Measurements from ENCODE around the gene EPHB2.

DNA sequence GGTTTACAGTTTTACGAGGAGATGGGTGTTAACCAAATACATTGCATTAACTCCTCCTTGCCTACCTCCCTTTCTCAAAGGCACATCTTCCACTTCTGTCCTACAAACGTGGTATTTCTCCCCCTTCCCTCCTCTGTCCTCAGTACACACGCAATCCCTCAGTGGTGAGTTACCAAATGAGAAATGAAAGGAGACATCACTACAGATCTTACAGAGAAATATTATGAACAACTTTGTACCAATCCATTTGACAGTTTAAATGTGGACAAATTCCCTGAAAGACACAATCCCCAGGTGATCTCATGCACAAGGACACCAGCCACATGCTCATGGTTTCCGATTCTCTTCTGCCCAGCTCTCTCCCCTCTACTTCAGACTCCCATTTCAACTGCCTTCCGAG is 255.7 kb downstream of the EPHB2 start:
- TF ChIP-seq POLR2A (IDR thresholded peaks at IDR 0.05): no peak
- TF ChIP-seq, protein P1, sequence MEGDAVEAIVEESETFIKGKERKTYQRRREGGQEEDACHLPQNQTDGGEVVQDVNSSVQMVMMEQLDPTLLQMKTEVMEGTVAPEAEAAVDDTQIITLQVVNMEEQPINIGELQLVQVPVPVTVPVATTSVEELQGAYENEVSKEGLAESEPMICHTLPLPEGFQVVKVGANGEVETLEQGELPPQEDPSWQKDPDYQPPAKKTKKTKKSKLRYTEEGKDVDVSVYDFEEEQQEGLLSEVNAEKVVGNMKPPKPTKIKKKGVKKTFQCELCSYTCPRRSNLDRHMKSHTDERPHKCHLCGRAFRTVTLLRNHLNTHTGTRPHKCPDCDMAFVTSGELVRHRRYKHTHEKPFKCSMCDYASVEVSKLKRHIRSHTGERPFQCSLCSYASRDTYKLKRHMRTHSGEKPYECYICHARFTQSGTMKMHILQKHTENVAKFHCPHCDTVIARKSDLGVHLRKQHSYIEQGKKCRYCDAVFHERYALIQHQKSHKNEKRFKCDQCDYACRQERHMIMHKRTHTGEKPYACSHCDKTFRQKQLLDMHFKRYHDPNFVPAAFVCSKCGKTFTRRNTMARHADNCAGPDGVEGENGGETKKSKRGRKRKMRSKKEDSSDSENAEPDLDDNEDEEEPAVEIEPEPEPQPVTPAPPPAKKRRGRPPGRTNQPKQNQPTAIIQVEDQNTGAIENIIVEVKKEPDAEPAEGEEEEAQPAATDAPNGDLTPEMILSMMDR (IDR thresholded peaks at IDR 0.05): no peak
